DND-41 (cell line): ENCODE measurements around the gene FOXN3.

ENCODE experiments used
- ATAC-seq: fragments of 200-7000 bp; cut with Tn5 transposase; 3 replicates; pipeline ENCODE4 v1.9.1; 2021; ENCODE audit warnings: low read depth; ENCODE audit not compliant: insufficient read depth
- DNase-seq: peaks from one replicate; pipeline ENCODE4 v3.0.0-alpha.2; 2020
- H2AFZ ChIP-seq: 2 replicates; pipeline ENCODE4 v1.6.0; 2012; ENCODE audit warnings: low read depth, low read length
- H3K27ac ChIP-seq: 2 replicates; pipeline ENCODE4 v1.5.1; 2012; ENCODE audit warnings: low read length, inconsistent platforms
- H3K27me3 ChIP-seq: fragments of 200-600 bp; sonication (generic); 2 replicates; pipeline ENCODE4 v1.6.0; 2012; ENCODE audit warnings: low read length, mild to moderate bottlenecking, inconsistent platforms; ENCODE audit not compliant: insufficient read depth, poor library complexity
- H3K36me3 ChIP-seq: 2 replicates; pipeline ENCODE4 v1.5.1; 2012; ENCODE audit warnings: low read length, inconsistent platforms; ENCODE audit not compliant: insufficient read depth
- H3K4me1 ChIP-seq: 2 replicates; pipeline ENCODE4 v1.5.1; 2012; ENCODE audit warnings: mild to moderate bottlenecking, low read length; ENCODE audit not compliant: insufficient read depth
- H3K4me2 ChIP-seq: 2 replicates; pipeline ENCODE4 v1.6.0; 2012; ENCODE audit warnings: mild to moderate bottlenecking, moderate library complexity, low read length, inconsistent platforms; ENCODE audit not compliant: insufficient read depth
- H3K4me3 ChIP-seq, 2 experiments: fragments of 200-600 bp in 1 of 2; shearing (Covaris generic) in 1 of 2; 2 replicates each; pipeline ENCODE4 v1.5.1; 2012 to 2016; ENCODE audit warnings: inconsistent platforms in 2 of 2, low read length in 2 of 2, mild to moderate bottlenecking in 2 of 2, low read depth in 1 of 2, moderate library complexity in 1 of 2
- H3K79me2 ChIP-seq: 2 replicates; pipeline ENCODE4 v1.6.0; 2012; ENCODE audit warnings: low read length, inconsistent platforms; ENCODE audit not compliant: insufficient read depth
- H3K9ac ChIP-seq: 2 replicates; pipeline ENCODE4 v1.6.0; 2012; ENCODE audit warnings: low read depth, mild to moderate bottlenecking, inconsistent platforms, low read length, moderate library complexity
- H3K9me3 ChIP-seq: 2 replicates; pipeline ENCODE4 v1.5.1; 2012; ENCODE audit warnings: low read length, moderate library complexity, mild to moderate bottlenecking, inconsistent platforms; ENCODE audit not compliant: insufficient read depth, severe bottlenecking
- H4K20me1 ChIP-seq: 2 replicates; pipeline ENCODE4 v1.6.0; 2012; ENCODE audit warnings: low read length; ENCODE audit not compliant: insufficient read depth
- CTCF ChIP-seq: IDR thresholded peaks from 2 replicates; pipeline ENCODE4 v1.5.1; 2012; ENCODE audit warnings: borderline replicate concordance, low read length, moderate library complexity, mild to moderate bottlenecking; ENCODE audit not compliant: poor library complexity, severe bottlenecking; ENCODE audit errors: extremely low read depth
- EZH2 ChIP-seq: IDR thresholded peaks from 3 replicates; pipeline ENCODE4 v1.6.1; 2012; ENCODE audit warnings: borderline replicate concordance, low read depth, mild to moderate bottlenecking, moderate library complexity, low read length, inconsistent platforms; ENCODE audit not compliant: severe bottlenecking

FOXN3 gene

GRCh38 chr14:89382901-89383845 lies 33.9 kb downstream of the FOXN3 start:
- DNase-seq (no peak), ATAC-seq (no peak)
- H4K20me1 ChIP-seq = peaks cover 20% of the 10 kb centered on the region
- peaks cover 58% of the 10 kb centered on the region for H3K4me1 ChIP-seq
- peaks cover 18% of the 10 kb centered on the region for H3K9me3 ChIP-seq
- H3K27ac ChIP-seq = peak overlapping the region; percentile 73
- no peak overlapping the region for H3K4me3 ChIP-seq
- peaks cover 99% of the 10 kb centered on the region for H3K79me2 ChIP-seq
- no peaks in the 10 kb centered on the region for H3K27me3 ChIP-seq
- H3K9ac ChIP-seq = peak overlapping the region; percentile 21; the same call in 1 of the 2 replicates
- H2AFZ ChIP-seq = no peak overlapping the region
- TF ChIP-seq EZH2 = no peak
- TF ChIP-seq CTCF = no peak
- H3K36me3 ChIP-seq = peaks cover 36% of the 10 kb centered on the region
- H3K4me2 ChIP-seq = peak overlapping the region; percentile 14; the same call in 1 of the 2 replicates

- Histone ChIP-seq H3K27ac (peak overlapping the region; percentile 73), H4K20me1 (peaks cover 24% of the 10 kb centered on the region), H3K36me3 (peaks cover 35% of the 10 kb centered on the region)
Observed at GRCh38 chr14:89382487-89382886, 34.5 kb downstream of the FOXN3 start.

GRCh38 chr14:89379891-89380820 lies 36.9 kb downstream of the FOXN3 start:
- peaks cover 28% of the 10 kb centered on the region for H3K4me1 ChIP-seq
- peaks cover 99% of the 10 kb centered on the region for H3K79me2 ChIP-seq
- H3K36me3 ChIP-seq = peaks cover 37% of the 10 kb centered on the region
- peaks cover 24% of the 10 kb centered on the region for H4K20me1 ChIP-seq
- DNase-seq (no peak), ATAC-seq (no peak)
- no peak overlapping the region for H3K4me3 ChIP-seq
- no peak overlapping the region for H3K4me2 ChIP-seq
- H3K9ac ChIP-seq = no peak overlapping the region
- peaks cover 18% of the 10 kb centered on the region for H3K9me3 ChIP-seq
- no peaks in the 10 kb centered on the region for H3K27me3 ChIP-seq
- no peak overlapping the region for H2AFZ ChIP-seq
- H3K27ac ChIP-seq = no peak overlapping the region; the same call in 1 of the 2 replicates
- TF ChIP-seq EZH2 (no peak), CTCF (no peak)

More at GRCh38 chr14:89382487-89382886, 34.5 kb downstream of the FOXN3 start:
- no peak overlapping the region for H3K9ac ChIP-seq
- TF ChIP-seq EZH2 = no peak
- TF ChIP-seq CTCF = no peak
- H3K4me2 ChIP-seq = no peak overlapping the region
- H3K27me3 ChIP-seq = no peaks in the 10 kb centered on the region
- no peak overlapping the region for H3K4me3 ChIP-seq
- peaks cover 18% of the 10 kb centered on the region for H3K9me3 ChIP-seq
- DNase-seq (no peak), ATAC-seq (no peak)
- peaks cover 51% of the 10 kb centered on the region for H3K4me1 ChIP-seq
- no peak overlapping the region for H2AFZ ChIP-seq
- peaks cover 99% of the 10 kb centered on the region for H3K79me2 ChIP-seq
